GM12891 (cell line): ENCODE results near the gene MAP10.

Source experiments
- DNase-seq: peaks from one replicate; pipeline ENCODE4 v3.0.0; 2011; ENCODE audit warnings: low spot score; ENCODE audit not compliant: insufficient read length
- FAIRE-seq: peaks from 2 replicates; lab custom pipeline; 2011; peaks lifted over from hg19 to GRCh38; lab: Jason Lieb, UNC
- PAX5 ChIP-seq: IDR thresholded peaks from 2 replicates; pipeline ENCODE4 v1.6.1; 2011; ENCODE audit warnings: low read length, moderate library complexity, mild to moderate bottlenecking; ENCODE audit not compliant: insufficient read depth, severe bottlenecking
- POLR2A ChIP-seq: IDR thresholded peaks from 2 replicates; pipeline ENCODE4 v1.6.1; 2011; ENCODE audit warnings: low read depth, low read length, control low read depth
- POLR2AphosphoS5 ChIP-seq: IDR thresholded peaks from 2 replicates; pipeline ENCODE4 v1.6.1; 2011; ENCODE audit warnings: low read depth, low read length, control low read depth
- POU2F2 ChIP-seq: IDR thresholded peaks from 2 replicates; pipeline ENCODE4 v1.6.1; 2011; ENCODE audit warnings: low read depth, mild to moderate bottlenecking, control low read depth, low read length, moderate library complexity
- SPI1 ChIP-seq: IDR thresholded peaks from 2 replicates; pipeline ENCODE4 v1.6.1; 2011; ENCODE audit warnings: low read depth, low read length, control low read depth
- TAF1 ChIP-seq: IDR thresholded peaks from 2 replicates; pipeline ENCODE4 v1.6.1; 2011; ENCODE audit warnings: low read depth, low read length, control low read depth

Gene MAP10

DNA sequence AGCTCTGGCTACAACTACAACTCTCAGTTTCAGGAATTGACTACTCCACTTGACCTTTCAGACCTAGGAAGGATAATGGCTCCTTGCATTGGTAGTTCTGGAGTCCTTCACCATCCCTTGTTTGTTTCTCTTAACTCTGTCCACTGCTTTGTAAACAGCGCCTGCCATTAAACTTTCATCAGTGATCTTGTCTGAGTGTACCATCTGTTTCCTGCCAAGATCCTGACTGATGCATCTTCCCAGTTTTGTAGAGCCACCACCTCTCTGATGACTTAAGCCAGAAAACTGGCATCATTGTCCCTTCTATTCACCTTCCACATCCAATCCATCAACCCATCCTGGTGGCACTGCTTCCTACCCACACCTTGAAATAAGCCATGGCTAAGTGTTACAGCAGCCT is 15.2 kb downstream of the MAP10 start:
- FAIRE-seq (no peak), DNase-seq (no peak)
- no peak for TF ChIP-seq TAF1
- TF ChIP-seq POU2F2 = no peak
- no peak for TF ChIP-seq POLR2A
- TF ChIP-seq SPI1 = no peak
- no peak for TF ChIP-seq PAX5
- no peak for TF ChIP-seq POLR2AphosphoS5

DNA sequence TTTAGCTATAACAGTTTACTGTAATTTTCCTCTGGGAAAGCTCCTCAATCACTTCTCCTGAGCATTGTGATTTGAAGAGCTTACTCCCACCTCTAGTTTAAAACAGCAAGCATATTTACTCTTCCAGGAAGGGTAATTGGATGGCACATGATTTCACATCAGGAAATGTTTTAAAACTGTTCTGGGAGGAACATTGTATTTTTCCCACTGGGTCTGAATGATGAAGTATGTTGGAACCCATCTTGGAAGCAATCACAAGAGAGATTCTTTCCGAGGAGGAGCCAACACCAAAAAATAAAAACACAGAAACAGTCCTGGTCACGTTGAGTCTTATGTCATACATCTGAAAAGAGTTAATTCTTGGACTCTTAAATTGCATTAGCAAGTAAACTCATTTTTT is 17.3 kb downstream of the MAP10 start:
- DNase-seq (no peak), FAIRE-seq (no peak)
- TF ChIP-seq PAX5 = no peak
- TF ChIP-seq SPI1 = no peak
- TF ChIP-seq POLR2A = no peak
- no peak for TF ChIP-seq POLR2AphosphoS5
- no peak for TF ChIP-seq POU2F2
- TF ChIP-seq TAF1 = no peak

GRCh38 chr1:232826318-232826717 is 21.1 kb downstream of the MAP10 start:
- TF ChIP-seq POLR2A (no peak), POLR2AphosphoS5 (no peak), PAX5 (no peak), SPI1 (no peak), TAF1 (no peak), POU2F2 (no peak)
- DNase-seq = no peak
- no peak for FAIRE-seq

DNA sequence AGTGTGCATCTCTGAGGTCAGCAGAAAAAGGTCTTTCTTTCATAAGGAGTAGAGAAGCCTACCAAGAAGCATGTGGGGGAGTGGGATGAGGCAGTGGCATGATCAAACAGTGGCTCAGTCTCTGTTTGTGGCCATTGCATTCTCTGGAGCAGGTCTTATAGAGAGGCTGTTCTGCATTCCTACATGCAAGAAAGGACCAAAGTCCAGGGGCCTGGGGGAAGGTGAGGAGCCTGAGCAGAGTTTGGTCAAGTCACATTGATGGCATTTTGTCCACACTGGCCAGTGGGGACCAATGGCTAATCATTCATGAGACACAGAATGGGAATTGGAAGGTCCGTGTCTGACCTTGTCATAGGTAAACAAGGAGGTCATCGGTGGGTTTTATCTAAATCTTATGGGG is 25.4 kb downstream of the MAP10 start:
- no peak for DNase-seq
- TF ChIP-seq POLR2AphosphoS5 (no peak), TAF1 (no peak), SPI1 (no peak), PAX5 (no peak)
- no peak for FAIRE-seq

- FAIRE-seq (no peak), DNase-seq (no peak)
- no peak for TF ChIP-seq POLR2AphosphoS5
- no peak for TF ChIP-seq POU2F2
- no peak for TF ChIP-seq TAF1
- TF ChIP-seq PAX5 = no peak
- no peak for TF ChIP-seq SPI1
- TF ChIP-seq POLR2A = no peak
Observed at GRCh38 chr1:232831895-232832294, 26.7 kb downstream of the MAP10 start.

DNA sequence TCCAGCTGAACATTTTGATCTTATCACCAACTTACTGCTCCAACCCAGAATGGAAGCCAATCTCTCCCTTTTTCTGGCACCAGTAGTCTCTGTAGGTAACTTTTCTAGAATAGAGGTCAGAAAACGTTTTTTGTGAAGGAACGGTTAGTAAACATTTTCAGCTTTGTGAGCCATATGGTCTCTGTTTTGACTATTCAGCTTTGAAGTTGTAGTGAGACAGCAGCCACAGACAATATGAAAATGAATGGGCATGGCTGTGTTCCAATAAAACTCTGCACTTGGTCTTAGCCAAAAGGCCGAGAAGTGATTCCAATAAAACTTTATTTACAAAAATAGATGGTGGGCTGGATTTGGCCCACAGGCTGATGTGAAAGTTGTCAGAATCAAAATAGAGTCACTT is 28.9 kb downstream of the MAP10 start:
- TF ChIP-seq PAX5 (no peak), POLR2A (no peak), POLR2AphosphoS5 (no peak), SPI1 (no peak), POU2F2 (no peak), TAF1 (no peak)
- DNase-seq = no peak

DNA sequence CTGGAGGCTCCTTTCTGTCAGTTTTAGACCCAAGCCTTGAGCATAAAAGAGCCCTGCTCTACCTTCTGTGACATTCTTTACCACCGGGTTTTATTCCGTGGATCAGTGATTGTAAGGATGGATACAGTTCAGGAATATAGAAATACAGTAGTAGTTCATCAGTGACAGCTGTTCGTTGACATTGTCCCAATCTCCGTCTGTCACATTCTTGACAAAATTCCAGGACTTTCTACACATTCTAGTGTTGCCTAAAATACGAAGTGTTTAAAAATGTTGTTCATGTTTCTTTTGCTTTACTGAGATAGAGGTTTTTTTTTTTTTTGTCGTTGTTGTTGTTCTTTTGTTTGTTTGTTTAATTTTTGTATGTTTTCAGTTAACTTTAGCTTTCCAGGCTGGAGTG is 29.9 kb downstream of the MAP10 start:
- TF ChIP-seq SPI1 = no peak
- TF ChIP-seq PAX5 = no peak
- no peak for TF ChIP-seq POLR2AphosphoS5
- TF ChIP-seq POLR2A = no peak
- no peak for TF ChIP-seq POU2F2
- TF ChIP-seq TAF1 = no peak
- FAIRE-seq (no peak), DNase-seq (no peak)

More for the DNA sequence above, 28.9 kb downstream of the MAP10 start:
- FAIRE-seq = no peak

GRCh38 chr1:232837087-232837486 is 31.9 kb downstream of the MAP10 start:
- no peak for TF ChIP-seq POLR2A
- no peak for TF ChIP-seq POU2F2
- no peak for TF ChIP-seq TAF1
- no peak for DNase-seq
- FAIRE-seq = no peak

DNA sequence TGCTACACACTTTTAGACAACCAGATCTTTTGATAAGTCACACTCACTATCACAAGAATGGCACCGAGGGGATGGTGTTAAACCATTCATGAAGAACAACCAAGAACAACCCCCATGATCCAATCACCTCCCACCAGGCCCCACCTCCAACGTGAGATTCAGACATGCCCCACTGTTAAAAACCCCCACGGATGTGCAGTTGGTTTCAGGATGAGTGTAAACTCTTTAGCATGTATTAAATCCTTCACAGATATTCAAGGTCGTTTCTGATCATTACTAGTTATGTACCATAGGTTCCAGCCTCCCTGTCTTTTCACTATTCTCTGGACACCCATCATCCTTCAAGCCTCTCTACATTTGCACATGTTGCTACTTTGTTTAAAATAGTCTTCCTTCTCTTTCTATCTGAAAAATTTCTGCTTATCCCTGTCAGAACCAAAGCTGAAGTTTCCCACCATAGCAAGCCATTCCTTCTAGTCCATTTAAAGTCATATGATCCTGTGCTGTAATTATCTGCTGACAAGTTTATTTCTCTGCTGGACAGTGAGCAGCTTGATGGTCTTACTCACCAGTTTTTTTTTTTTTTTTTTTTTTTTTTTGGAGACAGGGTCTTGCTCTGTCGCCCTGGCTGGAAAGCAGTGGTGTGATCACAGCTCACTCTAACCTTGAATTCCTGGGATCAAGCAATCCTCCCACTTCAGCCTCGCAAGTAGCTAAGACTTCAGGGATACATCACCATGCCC is 36.8 kb downstream of the MAP10 start:
- peak; percentile 54 for FAIRE-seq
- TF ChIP-seq POU2F2 (no peak), POLR2A (no peak), POLR2AphosphoS5 (no peak), TAF1 (no peak), PAX5 (no peak), SPI1 (no peak)
- no peak for DNase-seq

GRCh38 chr1:232844791-232845190 is 39.6 kb downstream of the MAP10 start:
- FAIRE-seq = no peak
- TF ChIP-seq POU2F2 (no peak), SPI1 (no peak), POLR2A (no peak), PAX5 (no peak), POLR2AphosphoS5 (no peak), TAF1 (no peak)
- DNase-seq = no peak
